NCI-H345 (cell line): ENCODE measurements around the gene TPRN.

ENCODE experiments used
- DNase-seq: peaks from one replicate; lab custom pipeline; 2025; lab: John Stamatoyannopoulos, UW

TPRN gene

GRCh38 chr9:137224830-137225694, 24.5 kb upstream of the TPRN start, which contains the start of gene CYSRT1:
Gene CYSRT1, plus strand, starts transcription at chr9:137225174. Its CDS starts 448 bp downstream, at chr9:137225622.
- no peak for DNase-seq

GRCh38 chr9:137223078-137223970, 22.8 kb upstream of the TPRN start:
- DNase-seq = peak; percentile 97

GRCh38 chr9:137222190-137223077, 21.9 kb upstream of the TPRN start, which contains the start of gene RNF208:
Gene RNF208, minus strand, starts transcription at chr9:137222240. Its CDS starts 1,028 bp downstream, at chr9:137221212.
- peak; percentile 48 for DNase-seq

GRCh38 chr9:137221506-137222111, 21.1 kb upstream of the TPRN start:
- DNase-seq = peak; percentile 49

GRCh38 chr9:137221095-137221505, 20.6 kb upstream of the TPRN start:
- DNase-seq = no peak

- DNase-seq = no peak
Measured at GRCh38 chr9:137220317-137221094, 20.0 kb upstream of the TPRN start.

GRCh38 chr9:137219757-137220316, 19.3 kb upstream of the TPRN start:
- no peak for DNase-seq

GRCh38 chr9:137218754-137219271, 18.3 kb upstream of the TPRN start:
- no peak for DNase-seq

- no peak for DNase-seq
Measured at GRCh38 chr9:137218212-137218753, 17.7 kb upstream of the TPRN start.

- DNase-seq = no peak
Measured at GRCh38 chr9:137217276-137218211, 17.0 kb upstream of the TPRN start.

GRCh38 chr9:137216188-137216965, 15.8 kb upstream of the TPRN start:
- DNase-seq = no peak

- no peak for DNase-seq
Measured at GRCh38 chr9:137215196-137215986, 14.8 kb upstream of the TPRN start.

GRCh38 chr9:137214620-137215019, 14.1 kb upstream of the TPRN start:
- no peak for DNase-seq

GRCh38 chr9:137213160-137214060, 12.9 kb upstream of the TPRN start:
- no peak for DNase-seq

GRCh38 chr9:137212520-137212919, 12.0 kb upstream of the TPRN start:
- no peak for DNase-seq

- DNase-seq = no peak
Measured at GRCh38 chr9:137211532-137211931, 11.0 kb upstream of the TPRN start.
